Lung microvascular endothelial cell (primary cell): ENCODE data around the gene PI4KA. TPM values are rescaled to one million over a fixed set of nuclear protein-coding genes. Genes with fewer than 3 reads are reported as not detected.

Source experiments
- DNase-seq, 2 donors: peaks; one replicate each; pipeline versions ENCODE4 v3.0.0 to v3.0.0-alpha.2; 2010; ENCODE audit warnings: low read depth in 2 of 2
- total RNA-seq: library from RNA; depleted of rRNA; stranded (reverse); fragments of >200 nt; gene quantifications from 2 replicates; pipeline ENCODE4 v1.2.1, GENCODE V29; 2014

The PI4KA gene
- total RNA-seq, 1 donor from 2014 or later = 22.2 TPM

DNA sequence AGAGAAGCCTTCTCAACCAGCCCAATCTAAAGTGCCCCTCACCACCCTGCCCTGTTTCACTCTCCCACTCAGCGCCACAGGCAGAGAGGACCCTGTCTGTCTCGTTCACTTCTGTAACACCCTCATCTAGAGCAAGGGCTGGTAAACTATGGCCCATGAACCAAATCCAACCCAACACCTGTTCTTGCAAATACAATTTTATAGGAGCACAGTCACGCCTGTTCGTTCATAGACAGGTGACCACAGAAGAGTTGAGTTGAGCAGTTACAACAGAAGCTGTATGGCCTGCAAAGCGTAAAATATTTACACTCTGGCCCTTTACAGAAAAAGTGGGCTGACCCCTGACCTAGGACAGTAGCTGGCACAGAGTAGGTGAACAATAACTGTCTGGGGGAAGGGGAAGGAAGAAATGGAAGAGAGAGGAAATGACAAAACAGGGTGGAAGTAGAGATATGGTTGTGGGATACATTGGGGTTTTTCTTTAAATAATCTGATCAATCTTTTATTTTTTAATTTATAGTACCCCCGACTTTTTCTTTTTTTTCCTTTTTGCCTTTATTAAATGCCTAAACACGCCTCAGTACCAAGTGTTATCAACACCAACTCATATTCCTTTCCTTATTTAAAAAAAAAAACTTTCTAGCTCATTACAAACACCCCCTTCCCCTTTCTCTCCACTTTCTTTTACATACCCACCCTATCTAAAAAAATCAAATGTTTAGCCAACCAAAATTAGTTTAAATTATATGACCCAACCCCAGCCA lies 63.8 kb downstream of the PI4KA start:
- DNase-seq = no peak

DNA sequence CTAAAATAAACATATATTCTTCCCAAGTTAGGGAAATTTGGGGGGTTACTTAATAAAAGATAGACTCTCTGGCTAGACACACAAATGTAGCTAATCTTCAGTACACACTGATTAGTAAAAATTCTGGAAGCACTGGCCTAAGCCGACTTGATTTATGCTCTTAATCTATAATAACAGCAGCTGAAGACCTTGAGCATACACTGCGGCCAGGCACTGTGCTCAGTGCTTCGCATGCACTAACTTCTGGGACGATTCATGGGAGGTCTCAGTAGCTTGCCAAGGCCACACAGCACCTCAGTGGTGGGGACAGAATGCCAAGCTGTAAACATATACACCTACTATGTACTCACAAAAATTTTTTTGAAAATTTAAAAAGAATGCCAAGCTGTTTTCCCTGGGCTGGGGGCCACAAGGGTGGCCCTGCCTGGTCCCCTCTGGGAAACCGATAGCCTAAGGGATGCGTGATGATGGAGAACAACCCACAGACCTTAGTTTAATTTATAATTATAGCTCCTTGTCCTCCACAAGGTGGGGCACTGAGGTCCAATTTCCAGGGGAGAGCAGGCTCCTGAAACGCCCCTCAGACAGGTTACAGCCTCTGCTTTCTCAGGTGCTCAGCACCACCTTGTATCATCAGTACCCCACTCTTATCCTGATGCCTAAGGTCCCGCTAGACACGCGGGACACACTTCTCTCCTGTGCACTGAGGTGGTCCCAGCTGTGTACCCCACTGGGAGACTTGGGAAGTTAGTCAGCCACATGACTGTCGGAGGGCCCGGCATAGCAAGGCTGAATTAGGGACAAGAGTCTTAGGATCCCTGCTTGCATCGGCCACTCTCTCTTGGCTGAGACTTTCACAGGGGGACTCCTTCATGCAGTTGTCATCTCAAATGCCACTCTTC lies 64.6 kb downstream of the PI4KA start:
- no peak for DNase-seq

DNA sequence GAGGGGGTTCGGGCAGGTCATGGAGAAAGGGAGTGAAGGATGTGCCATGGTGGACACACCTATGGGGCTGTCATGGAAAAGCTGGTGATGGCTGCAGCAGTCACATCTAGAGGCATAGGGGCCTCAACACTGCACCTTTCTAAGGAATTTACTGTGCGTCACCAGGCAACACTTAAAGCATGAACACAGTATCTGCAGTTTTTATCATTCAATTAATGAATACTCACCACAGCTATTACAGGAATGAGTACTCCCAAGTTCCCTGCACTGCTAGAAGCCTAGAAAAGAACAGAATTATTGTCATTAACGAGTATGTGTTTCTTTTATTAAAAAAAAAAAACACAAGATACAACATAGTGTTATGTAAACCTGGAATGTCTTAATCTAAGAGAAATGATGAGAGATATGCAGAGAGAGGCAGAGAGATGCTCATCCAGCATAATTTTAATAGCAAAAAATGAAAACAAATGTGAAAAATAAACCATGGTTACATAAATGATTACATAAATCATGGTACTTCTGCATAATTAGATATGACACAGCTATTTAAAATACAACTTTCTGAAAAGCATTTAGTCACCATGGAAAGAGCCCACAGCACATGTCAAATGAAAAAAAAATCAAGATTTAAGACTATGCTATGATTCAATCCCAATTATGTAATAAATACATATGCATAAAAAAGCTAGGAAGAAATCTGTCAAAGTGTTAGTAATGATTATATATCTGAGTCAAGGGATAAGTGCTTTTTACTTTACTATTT lies 65.5 kb downstream of the PI4KA start:
- DNase-seq = no peak

DNA sequence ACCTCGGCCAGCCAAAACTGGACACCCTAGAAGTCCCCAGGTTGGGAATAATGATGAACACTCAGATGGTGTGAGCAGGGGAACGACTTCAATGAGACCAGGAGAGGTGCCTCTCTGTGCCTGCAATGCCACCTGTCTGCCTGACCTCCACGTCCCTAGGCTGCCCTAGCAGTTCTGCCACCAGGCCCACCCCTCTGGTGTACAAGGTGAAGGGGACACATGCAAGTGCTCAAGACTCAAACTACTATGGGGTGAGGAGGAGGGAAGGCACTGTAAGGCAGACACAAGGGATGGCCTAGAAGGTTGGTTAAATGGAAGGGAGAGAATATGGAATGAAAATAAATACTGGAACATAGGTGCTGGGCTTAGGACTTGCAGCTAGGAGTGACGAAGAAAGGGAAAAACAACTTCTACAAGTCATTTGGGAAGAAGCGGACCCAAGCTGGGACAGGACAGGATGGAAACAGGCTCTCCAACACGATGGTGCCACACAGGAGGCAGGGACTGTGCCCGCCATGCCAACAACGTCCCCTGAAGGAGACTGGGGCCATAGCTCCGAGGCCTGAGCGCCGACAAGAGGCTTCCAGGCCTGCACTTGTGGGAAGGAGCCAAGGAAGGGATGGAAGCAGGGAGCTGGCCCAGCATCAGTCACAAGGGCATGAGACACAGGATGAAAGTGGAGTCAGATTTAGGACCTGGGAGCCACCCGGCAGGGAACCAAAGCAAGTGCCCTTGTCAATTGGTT lies 66.2 kb downstream of the PI4KA start:
- DNase-seq = no peak

DNA sequence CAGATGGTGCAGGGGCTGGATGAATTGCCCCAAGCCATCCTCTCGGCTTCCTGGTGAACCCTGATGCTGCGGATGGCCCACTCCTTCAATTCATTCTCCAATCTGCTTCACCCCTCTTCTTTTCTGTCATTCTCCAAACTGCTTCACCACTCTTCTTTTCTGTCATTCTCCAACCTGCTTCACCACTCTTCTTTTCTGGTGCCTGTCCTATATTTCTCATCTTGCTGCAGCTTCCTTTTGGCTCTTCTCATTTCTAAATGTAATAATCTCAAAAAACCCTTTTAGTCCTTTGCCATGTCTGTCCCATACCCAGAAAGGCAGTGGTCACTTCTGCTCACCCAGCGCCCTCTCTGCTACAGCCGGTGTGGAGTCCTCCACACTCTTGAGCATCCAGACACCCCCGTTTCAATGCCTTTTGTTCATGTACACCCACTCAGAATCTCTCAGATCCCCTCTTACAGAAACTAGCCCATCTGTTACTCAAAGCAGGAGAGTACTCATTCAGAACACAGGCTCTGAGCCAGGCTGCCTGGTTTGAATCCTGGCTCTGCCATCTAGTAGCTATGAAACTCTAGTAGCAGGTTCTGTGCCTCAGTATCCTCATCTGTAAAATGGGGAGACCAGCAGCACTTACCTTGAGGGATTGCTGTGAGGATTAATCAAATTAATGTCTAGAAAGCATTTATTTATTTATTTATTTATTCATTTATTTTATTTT lies 69.8 kb downstream of the PI4KA start:
- no peak for DNase-seq

DNA sequence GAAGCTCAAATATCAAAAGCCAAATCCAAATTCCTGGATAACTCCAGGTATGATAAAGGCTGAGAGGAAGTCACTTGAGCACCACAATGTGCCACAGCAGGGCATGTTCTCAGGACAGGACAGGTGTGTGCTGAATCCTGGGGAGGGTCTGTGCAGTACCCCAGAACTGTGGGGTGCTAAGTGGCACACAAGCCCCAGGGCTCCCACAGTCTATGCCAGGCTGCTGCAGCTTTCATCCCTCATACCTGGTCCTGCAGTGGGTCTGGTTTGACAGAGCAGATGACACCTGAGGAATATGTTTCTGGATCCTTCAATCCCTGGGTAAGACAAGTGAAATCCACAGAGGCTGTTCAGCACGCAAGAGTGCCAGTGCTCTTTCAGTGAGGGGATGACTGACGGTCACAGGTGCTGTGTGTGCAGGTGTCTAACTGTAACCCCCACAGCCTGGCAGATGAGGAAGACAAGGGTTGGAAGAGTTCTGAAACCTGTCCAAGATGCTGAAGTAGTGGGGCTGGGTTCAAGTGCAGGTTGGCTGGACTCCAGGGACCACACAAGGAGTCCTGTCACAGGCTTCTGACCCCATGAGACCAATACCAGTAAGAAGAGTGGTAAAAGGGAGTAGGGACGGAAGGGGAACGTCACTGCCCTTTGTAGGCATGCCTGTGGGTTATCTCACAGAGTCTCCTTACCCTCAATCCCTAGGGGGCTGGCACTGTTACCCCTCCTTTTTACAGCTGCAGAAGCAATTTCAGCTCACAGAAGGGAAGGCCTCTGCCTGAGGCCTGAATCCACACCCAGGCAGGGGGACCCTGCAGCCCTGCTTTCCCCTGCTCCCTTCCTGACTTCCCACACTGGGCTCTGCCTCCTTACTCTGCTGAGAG lies 70.6 kb downstream of the PI4KA start:
- no peak for DNase-seq

DNA sequence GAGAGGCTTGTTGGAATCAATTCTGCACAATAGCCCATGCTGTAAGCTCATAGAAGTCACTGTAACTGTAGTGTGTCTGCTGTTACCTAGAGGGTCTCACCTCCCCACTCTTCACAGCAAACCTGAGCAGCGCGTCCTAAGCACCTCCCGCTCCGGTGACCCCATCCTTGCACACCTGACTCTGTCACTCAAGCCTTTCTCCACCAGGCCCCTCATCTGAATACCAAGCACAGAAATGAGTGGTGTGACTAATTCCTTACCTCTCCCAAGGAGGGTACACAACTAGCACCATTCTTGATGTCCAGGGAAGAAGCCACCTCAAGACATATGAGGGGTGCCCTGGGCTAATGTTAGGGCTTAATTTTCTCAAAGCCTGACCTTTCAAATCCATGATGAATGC lies 71.4 kb downstream of the PI4KA start:
- no peak for DNase-seq

DNA sequence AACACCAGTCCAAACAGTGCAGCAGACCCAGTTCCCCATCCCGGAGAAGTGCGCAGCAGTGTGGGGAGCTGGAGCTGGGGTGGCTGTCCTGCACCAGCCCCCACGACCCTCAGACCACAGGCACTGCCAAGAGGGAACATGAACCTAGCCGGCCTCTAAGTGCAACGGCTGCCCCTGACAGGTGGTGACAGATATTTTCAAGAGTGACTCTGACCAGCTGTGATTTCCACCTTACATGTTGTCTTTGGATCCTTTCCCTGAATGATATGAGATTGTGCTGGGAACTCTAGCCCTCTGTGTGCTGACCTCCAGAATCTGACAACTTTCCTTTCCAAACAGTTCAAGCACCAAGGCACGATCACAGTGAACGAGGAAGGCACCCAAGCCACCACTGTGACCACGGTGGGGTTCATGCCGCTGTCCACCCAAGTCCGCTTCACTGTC lies 72.1 kb downstream of the PI4KA start:
- DNase-seq = peak in 1 of 2 donors; percentile 71

DNA sequence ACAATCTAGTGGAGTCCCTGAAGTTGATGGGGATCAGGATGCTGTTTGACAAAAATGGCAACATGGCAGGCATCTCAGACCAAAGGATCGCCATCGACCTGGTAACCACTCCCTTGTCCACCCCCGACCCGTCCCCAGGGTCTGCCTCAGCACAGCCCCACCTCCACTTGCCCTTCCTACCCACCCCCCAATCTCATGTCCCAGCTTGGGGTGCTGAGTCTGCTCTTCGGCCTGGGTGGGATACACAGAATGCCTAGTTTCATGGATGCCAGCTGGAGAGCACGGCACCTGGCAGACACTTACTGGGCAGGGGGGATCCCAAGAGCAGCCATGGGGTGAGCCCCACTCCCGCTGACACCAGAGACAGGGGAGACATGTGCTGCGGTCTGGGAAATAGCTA lies 72.6 kb downstream of the PI4KA start:
- no peak for DNase-seq

DNA sequence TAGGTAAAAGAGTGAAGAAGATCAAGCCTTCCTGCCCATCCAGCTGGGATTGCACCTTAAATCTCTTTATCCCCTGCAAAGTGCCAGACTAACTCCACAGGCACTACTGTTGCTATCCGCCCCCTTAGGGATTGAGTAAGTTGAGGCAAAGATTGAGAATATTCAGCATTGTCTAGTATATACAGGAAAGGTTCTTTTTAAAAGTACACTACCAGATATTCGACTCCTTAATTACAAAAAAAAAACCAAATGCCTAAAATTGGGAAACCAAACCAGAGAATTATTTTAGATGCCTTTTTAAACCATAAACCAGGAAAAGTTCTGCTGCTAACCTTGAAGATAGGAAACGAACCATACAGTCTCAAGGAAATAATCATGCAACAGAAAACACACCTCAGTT lies 73.2 kb downstream of the PI4KA start:
- no peak for DNase-seq

DNA sequence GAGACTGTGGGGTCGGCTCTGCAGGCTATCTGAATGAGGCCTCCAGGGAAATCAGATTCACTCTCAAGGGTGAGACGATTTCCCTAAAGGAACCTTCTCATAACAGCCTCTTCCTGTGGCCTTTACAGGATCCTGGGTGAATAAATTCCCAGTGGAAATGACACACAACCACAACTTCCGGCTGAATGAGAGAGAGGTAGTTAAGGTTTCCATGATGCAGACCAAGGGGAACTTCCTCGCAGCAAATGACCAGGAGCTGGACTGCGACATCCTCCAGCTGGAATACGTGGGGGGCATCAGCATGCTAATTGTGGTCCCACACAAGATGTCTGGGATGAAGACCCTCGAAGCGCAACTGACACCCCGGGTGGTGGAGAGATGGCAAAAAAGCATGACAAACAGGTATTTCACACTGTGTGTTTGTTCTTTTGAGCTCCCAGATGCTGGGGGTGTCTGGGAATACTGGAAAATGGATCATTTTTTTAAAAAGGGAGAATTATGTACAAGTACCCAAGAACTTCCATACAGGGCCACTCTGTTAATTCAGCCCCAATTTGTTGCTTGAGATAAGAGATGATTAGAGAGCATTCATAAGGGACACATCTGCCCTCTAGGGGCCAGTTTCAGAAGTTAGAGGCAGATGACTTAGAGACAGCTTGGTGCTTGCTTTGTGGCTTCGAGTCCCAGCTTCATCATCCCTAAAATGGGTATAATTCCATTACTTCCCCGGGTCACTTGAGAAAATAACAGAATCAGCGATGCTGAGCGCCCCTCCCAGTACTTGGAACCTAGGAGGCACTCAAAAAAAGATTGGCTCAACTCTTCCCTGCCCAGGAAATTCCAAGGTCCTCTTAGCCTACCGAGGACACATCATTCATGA lies 74.5 kb downstream of the PI4KA start:
- peak; percentile 73 to 93 for DNase-seq

DNA sequence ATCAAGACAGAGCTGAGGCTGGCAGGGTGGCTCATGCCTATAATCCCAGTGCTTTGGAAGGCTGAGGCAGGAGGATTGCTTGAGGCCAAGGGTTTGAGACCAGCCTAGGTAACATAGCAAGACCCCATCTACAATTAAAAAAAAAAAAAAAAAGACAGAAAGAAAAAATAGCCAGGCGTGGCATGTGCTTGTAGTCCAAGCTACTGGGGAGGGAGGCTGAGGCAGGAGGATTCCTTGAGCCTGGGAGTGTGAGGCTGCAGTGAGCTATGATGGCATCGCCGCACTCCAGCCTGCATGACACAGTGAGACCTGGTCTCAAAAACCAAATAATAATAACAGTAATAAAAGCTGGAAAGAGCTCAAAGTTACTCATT lies 75.3 kb downstream of the PI4KA start:
- DNase-seq = no peak

DNA sequence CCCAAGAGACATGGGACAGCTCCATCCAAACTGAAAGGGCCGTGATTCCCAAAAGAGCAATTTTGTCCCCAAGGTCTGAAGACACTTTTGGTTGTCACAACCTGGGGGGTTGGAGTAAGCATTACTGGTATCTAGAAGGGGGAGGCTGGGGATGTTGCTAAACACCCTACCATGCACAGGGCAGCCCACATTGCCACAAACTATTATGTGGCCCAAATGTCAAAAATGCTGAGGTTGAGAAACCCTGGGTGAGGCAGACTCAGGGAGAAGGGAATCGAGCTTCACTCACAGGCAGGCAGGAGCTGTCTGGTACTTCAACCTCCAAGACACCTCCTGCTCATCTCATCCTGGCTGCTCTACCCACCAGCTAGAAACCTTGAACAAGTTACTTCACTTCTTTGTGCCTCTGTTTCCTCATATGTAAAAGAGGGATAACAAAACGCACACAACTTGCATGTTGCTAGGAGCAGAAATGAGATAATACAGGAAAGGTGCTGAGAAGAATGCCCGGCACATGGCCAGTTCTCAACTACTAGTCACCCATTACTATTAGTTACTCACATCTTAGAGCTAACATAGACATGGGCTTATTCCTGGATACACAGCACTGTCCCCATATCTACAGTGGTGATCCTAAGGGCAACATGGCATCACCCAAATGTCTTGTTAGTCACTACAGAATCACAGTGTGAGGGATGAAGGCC lies 75.9 kb downstream of the PI4KA start:
- DNase-seq = peak in 1 of 2 donors; percentile 83

DNA sequence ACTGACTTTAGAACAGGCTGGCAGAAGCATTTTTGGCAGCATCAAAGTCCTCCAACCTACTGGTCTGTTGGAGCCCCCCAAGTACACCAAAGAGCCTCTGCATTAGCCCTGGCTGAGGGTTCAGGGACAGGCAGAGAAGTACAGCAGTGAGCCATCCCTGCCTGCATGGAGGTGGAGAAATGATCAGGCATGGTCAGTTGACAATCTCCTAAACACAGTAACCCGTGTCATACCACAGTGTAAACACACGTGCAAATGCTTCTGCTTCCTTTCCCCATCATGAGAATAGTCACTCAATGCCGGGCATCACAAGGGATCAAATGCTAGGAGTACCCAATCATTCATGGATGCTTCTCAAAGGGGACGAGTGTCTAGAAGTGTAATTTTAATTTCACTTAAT lies 76.5 kb downstream of the PI4KA start:
- peak in 1 of 2 donors; percentile 15 for DNase-seq

DNA sequence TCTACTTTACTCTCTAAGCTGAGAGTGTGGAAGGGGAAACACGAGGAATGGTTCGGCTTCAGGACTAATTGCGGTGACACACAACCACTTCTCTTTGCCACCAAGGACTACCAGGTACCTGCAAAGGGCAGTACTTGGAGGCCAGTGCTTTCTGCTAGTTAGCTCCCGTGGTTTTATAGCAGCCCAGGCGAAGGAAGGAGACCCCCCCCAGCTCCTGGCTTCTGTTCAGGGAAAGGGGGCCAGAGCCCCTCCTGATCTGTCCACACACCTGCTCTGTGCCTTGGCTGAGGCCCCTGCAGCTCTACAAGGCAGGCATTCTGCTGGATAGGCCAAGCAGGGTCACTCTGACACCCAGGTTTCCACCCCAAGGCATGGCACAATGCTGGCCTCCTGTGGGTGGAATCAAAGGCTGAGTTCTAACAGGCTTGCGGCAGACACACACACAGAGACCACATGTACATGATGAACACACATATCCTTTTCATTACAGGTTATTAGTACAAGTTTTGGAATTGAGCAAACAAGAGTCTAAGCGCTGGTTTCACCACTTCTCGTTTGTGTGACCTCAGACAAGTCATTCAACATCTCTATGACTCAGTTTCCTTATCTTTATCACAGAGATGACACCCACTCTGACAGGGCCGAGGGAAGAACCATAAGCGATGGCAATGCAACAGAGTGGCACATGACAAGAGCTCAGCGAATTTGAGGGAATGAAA lies 77.2 kb downstream of the PI4KA start:
- peak in 1 of 2 donors; percentile 37 for DNase-seq

DNA sequence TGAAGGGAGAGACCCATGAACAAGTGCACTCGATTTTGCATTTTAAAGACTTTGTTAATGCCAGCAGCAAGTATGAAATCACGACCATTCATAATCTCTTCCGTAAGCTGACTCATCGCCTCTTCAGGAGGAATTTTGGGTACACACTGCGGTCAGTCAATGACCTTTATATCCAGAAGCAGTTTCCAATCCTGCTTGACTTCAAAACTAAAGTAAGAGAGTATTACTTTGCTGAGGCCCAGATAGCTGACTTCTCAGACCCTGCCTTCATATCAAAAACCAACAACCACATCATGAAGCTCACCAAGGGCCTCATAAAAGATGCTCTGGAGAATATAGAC lies 78.8 kb downstream of the PI4KA start:
- peak in 1 of 2 donors; percentile 83 for DNase-seq
